ENCODE results near the gene KLHL5.
"Not testable (repeated sequence)": the region's sequence is repeated elsewhere in the genome, so short reads cannot be mapped to it uniquely, and the experiment has no call there.

The KLHL5 gene

DNA sequence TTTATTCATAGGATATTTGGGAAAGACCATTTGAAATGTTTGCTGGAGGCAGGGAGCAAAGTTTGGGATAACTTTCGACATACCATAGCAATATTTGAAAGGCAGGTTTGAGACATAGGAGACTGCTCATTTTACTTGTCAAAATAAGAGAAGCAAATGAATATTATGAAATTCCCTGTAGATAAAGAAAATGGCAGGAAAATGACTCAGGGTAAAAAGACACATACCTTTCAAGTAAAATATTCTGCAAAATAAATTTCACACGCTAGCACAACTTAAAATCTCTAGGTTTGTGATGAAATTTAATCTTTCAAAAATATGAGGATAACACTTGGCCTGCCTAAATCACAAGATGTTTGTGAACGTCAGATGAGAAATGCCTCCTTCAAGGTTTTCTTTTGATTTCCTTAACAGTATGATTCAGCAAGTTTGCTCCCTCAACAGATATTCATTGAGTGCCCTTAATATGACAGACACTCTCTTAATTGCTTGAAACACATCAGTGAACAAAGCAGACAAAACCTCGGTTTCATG is 36.4 kb upstream of the KLHL5 start:
- H3K36me3 ChIP-seq (ENCODE audit: insufficient read depth, insufficient read length, low read length), result no peaks in the 10 kb centered on the region
- no peak for DNase-seq (ENCODE audit: low read depth, low spot score)

GRCh38 chr4:39026096-39026495 is 35.9 kb upstream of the KLHL5 start:
- DNase-seq (ENCODE audit: low read depth, low spot score), result no peak
- no peak overlapping the region for H3K4me3 ChIP-seq (ENCODE audit: insufficient read length, low read depth)
- no peaks in the 10 kb centered on the region for H3K36me3 ChIP-seq (ENCODE audit: insufficient read depth, insufficient read length, low read length)
- no peaks in the 10 kb centered on the region for H3K9me3 ChIP-seq (ENCODE audit: insufficient read depth, low read length)
- no peaks in the 10 kb centered on the region for H3K27me3 ChIP-seq (ENCODE audit: insufficient read depth, insufficient read length)
- no peaks in the 10 kb centered on the region for H3K4me1 ChIP-seq (ENCODE audit: insufficient read depth, insufficient read length)
- no peak overlapping the region for H3K9ac ChIP-seq (ENCODE audit: insufficient read length, low read depth)
- TF ChIP-seq YY1 (IDR thresholded peaks at IDR 0.05; ENCODE audit: insufficient read depth, insufficient read length) (no peak), ZNF274 (IDR thresholded peaks at IDR 0.05; ENCODE audit: low read depth, low read length) (no peak), SUZ12 (IDR thresholded peaks at IDR 0.05; ENCODE audit: extremely low read depth, insufficient read depth, insufficient read length) (no peak)

More for the DNA sequence above, 36.4 kb upstream of the KLHL5 start:
- H3K4me3 ChIP-seq (ENCODE audit: insufficient read length, low read depth), result no peak overlapping the region
- no peak overlapping the region for H3K9ac ChIP-seq (ENCODE audit: insufficient read length, low read depth)
- no peaks in the 10 kb centered on the region for H3K4me1 ChIP-seq (ENCODE audit: insufficient read depth, insufficient read length)
- TF ChIP-seq SUZ12 (IDR thresholded peaks at IDR 0.05; ENCODE audit: extremely low read depth, insufficient read depth, insufficient read length) (no peak), YY1 (IDR thresholded peaks at IDR 0.05; ENCODE audit: insufficient read depth, insufficient read length) (no peak), ZNF274 (IDR thresholded peaks at IDR 0.05; ENCODE audit: low read depth, low read length) (no peak)
- no peaks in the 10 kb centered on the region for H3K9me3 ChIP-seq (ENCODE audit: insufficient read depth, low read length)
- H3K27me3 ChIP-seq (ENCODE audit: insufficient read depth, insufficient read length), result no peaks in the 10 kb centered on the region

GRCh38 chr4:39029752-39030694 is 32.0 kb upstream of the KLHL5 start:
- DNase-seq (ENCODE audit: low read depth, low spot score), result no peak
- Histone ChIP-seq H3K4me3 (ENCODE audit: insufficient read length, low read depth) (no peak overlapping the region), H3K4me1 (ENCODE audit: insufficient read depth, insufficient read length) (no peaks in the 10 kb centered on the region), H3K27me3 (ENCODE audit: insufficient read depth, insufficient read length) (no peaks in the 10 kb centered on the region), H3K36me3 (ENCODE audit: insufficient read depth, insufficient read length, low read length) (no peaks in the 10 kb centered on the region), H3K9ac (ENCODE audit: insufficient read length, low read depth) (no peak overlapping the region), H3K9me3 (ENCODE audit: insufficient read depth, low read length) (no peaks in the 10 kb centered on the region)
- TF ChIP-seq ZNF274 (IDR thresholded peaks at IDR 0.05; ENCODE audit: low read depth, low read length) (no peak), YY1 (IDR thresholded peaks at IDR 0.05; ENCODE audit: insufficient read depth, insufficient read length) (no peak)

- H3K9me3 ChIP-seq (ENCODE audit: insufficient read depth, low read length), result no peaks in the 10 kb centered on the region
- TF ChIP-seq SUZ12 (IDR thresholded peaks at IDR 0.05; ENCODE audit: extremely low read depth, insufficient read depth, insufficient read length) (no peak), ZNF274 (IDR thresholded peaks at IDR 0.05; ENCODE audit: low read depth, low read length) (no peak), YY1 (IDR thresholded peaks at IDR 0.05; ENCODE audit: insufficient read depth, insufficient read length) (no peak)
- no peak overlapping the region for H3K9ac ChIP-seq (ENCODE audit: insufficient read length, low read depth)
- no peaks in the 10 kb centered on the region for H3K4me1 ChIP-seq (ENCODE audit: insufficient read depth, insufficient read length)
- H3K27me3 ChIP-seq (ENCODE audit: insufficient read depth, insufficient read length), result no peaks in the 10 kb centered on the region
- no peaks in the 10 kb centered on the region for H3K36me3 ChIP-seq (ENCODE audit: insufficient read depth, insufficient read length, low read length)
- no peak for DNase-seq (ENCODE audit: low read depth, low spot score)
- no peak overlapping the region for H3K4me3 ChIP-seq (ENCODE audit: insufficient read length, low read depth)
These were observed 31.3 kb upstream of the KLHL5 start for GRCh38 chr4:39030725-39031124.

GRCh38 chr4:39031590-39032020 is 30.4 kb upstream of the KLHL5 start:
- not testable (repeated sequence) for H3K9me3 ChIP-seq (ENCODE audit: insufficient read depth, low read length); H3K36me3 ChIP-seq (ENCODE audit: insufficient read depth, insufficient read length, low read length); H3K27me3 ChIP-seq (ENCODE audit: insufficient read depth, insufficient read length); H3K9ac ChIP-seq (ENCODE audit: insufficient read length, low read depth); H3K4me3 ChIP-seq (ENCODE audit: insufficient read length, low read depth); DNase-seq (ENCODE audit: low read depth, low spot score); H3K4me1 ChIP-seq (ENCODE audit: insufficient read depth, insufficient read length)

DNA sequence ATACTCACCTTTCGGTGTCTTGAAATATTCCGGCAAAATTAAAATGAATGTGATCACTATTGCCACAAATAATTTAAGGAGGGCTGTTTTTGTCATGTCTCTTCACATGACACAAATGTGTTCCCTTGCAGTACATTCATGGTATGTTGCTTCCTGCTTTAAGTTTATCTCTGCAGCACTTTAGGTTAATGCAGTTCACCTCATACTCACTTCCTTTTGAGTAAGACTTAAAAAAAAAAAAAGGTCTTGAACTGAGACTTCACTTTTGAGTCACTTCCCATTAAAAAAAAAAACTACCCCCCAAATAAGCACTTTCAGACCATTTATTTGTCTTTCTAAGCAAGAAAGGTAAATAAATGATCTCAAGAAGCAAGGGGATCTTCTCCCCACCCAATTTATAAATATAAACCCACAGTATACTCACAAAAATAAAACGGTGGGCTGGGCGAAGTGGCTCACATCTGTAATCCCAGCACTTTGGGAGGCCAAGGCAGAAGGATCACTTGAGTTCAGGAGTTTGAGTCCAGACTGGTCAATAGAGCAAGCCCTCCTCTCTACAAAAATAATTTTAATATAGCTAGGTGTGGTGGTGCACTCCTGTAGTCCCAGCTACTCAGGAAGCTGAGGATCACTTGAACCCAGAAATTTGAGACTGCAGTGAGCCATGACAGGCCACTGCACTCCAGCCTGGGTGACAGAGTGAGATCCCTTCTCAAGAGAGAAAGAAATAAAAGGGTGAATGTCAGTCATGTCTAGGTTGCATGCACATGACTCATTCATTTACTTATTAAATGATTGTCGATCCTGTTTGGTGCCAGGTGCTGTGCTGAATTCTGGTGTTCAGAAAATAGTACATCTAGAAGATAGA is 29.6 kb upstream of the KLHL5 start, which contains the start of gene TMEM156:
TSS of gene TMEM156 (minus strand) at position 192 of the 868 bp plus-strand sequence. CDS start at position 96, 96 bp downstream.
- Histone ChIP-seq H3K4me1 (ENCODE audit: insufficient read depth, insufficient read length) (no peaks in the 10 kb centered on the region), H3K36me3 (ENCODE audit: insufficient read depth, insufficient read length, low read length) (no peaks in the 10 kb centered on the region), H3K9ac (ENCODE audit: insufficient read length, low read depth) (no peak within 1 kb of the TSS), H3K9me3 (ENCODE audit: insufficient read depth, low read length) (no peaks in the 10 kb centered on the region), H3K27me3 (ENCODE audit: insufficient read depth, insufficient read length) (no peaks in the 10 kb centered on the region), H3K4me3 (ENCODE audit: insufficient read length, low read depth) (no peak within 1 kb of the TSS)
- no peak for TF ChIP-seq YY1 (IDR thresholded peaks at IDR 0.05; ENCODE audit: insufficient read depth, insufficient read length)
- no peak for TF ChIP-seq SUZ12 (IDR thresholded peaks at IDR 0.05; ENCODE audit: extremely low read depth, insufficient read depth, insufficient read length)
- no peak for TF ChIP-seq ZNF274 (IDR thresholded peaks at IDR 0.05; ENCODE audit: low read depth, low read length)
- DNase-seq (ENCODE audit: low read depth, low spot score), result no peak

GRCh38 chr4:39036172-39036571 is 25.9 kb upstream of the KLHL5 start:
- TF ChIP-seq YY1 (IDR thresholded peaks at IDR 0.05; ENCODE audit: insufficient read depth, insufficient read length), result no peak
- TF ChIP-seq ZNF274 (IDR thresholded peaks at IDR 0.05; ENCODE audit: low read depth, low read length), result no peak
- TF ChIP-seq SUZ12 (IDR thresholded peaks at IDR 0.05; ENCODE audit: extremely low read depth, insufficient read depth, insufficient read length), result no peak
- no peak for DNase-seq (ENCODE audit: low read depth, low spot score)
- no peak overlapping the region for H3K9ac ChIP-seq (ENCODE audit: insufficient read length, low read depth)

More at GRCh38 chr4:39036172-39036571, 25.9 kb upstream of the KLHL5 start:
- Histone ChIP-seq H3K9me3 (ENCODE audit: insufficient read depth, low read length) (no peaks in the 10 kb centered on the region), H3K4me1 (ENCODE audit: insufficient read depth, insufficient read length) (no peaks in the 10 kb centered on the region), H3K36me3 (ENCODE audit: insufficient read depth, insufficient read length, low read length) (no peaks in the 10 kb centered on the region), H3K4me3 (ENCODE audit: insufficient read length, low read depth) (no peak overlapping the region), H3K27me3 (ENCODE audit: insufficient read depth, insufficient read length) (no peaks in the 10 kb centered on the region)

Measured in NT2/D1 (cell line).